SK-N-SH treated with all-trans-retinoic acid at 6 μM for 48 hours (cell line): ENCODE data around the gene TIAM2.
A peak's percentile ranks its signal among the peaks of the same experiment; 100 is the strongest.

ENCODE experiments used
- ARNTL ChIP-seq: fragments of 450-650 bp; formaldehyde crosslinking; IDR thresholded peaks from 2 replicates; pipeline ENCODE4 v1.5.0; 2020; ENCODE audit warnings: low read depth, mild to moderate bottlenecking, moderate library complexity, borderline replicate concordance
- BACH2 ChIP-seq: fragments of 250-450 bp; sonication (Bioruptor Pico); IDR thresholded peaks from 2 replicates; pipeline ENCODE4 v1.9.0; 2021; ENCODE audit warnings: mild to moderate bottlenecking, borderline replicate concordance
- CREB5 ChIP-seq: fragments of 250-450 bp; sonication (Bioruptor Pico); IDR thresholded peaks from 2 replicates; pipeline ENCODE4 v1.5.1; 2020; ENCODE audit warnings: low read depth, mild to moderate bottlenecking, moderate library complexity
- CSDC2 ChIP-seq: fragments of 250-450 bp; sonication (Bioruptor Pico); IDR thresholded peaks from 2 replicates; pipeline ENCODE4 v1.5.0; 2020; ENCODE audit warnings: mild to moderate bottlenecking, moderate library complexity
- GLIS3 ChIP-seq: fragments of 250-450 bp; sonication (Bioruptor Pico); IDR thresholded peaks from 2 replicates; pipeline ENCODE4 v1.5.0; 2020; ENCODE audit warnings: mild to moderate bottlenecking, moderate library complexity
- PATZ1 ChIP-seq: fragments of 250-450 bp; sonication (Bioruptor Pico); IDR thresholded peaks from 2 replicates; pipeline ENCODE4 v1.8.0; 2020; ENCODE audit warnings: mild to moderate bottlenecking, moderate library complexity, borderline replicate concordance
- PPARA ChIP-seq: fragments of 250-450 bp; sonication (Bioruptor Pico); IDR thresholded peaks from 2 replicates; pipeline ENCODE4 v1.5.0; 2020; ENCODE audit warnings: mild to moderate bottlenecking, borderline replicate concordance
- SNAI2 ChIP-seq: fragments of 250-450 bp; sonication (Bioruptor Pico); IDR thresholded peaks from 2 replicates; pipeline ENCODE4 v1.5.0; 2020; ENCODE audit warnings: mild to moderate bottlenecking, moderate library complexity
- TOX ChIP-seq: fragments of 250-450 bp; sonication (Bioruptor Pico); IDR thresholded peaks from 2 replicates; pipeline ENCODE4 v1.8.0; 2021; ENCODE audit warnings: mild to moderate bottlenecking, moderate library complexity, borderline replicate concordance
- ZFP3 ChIP-seq: fragments of 250-450 bp; sonication (Bioruptor Pico); IDR thresholded peaks from 2 replicates; pipeline ENCODE4 v1.5.0; 2020; ENCODE audit warnings: mild to moderate bottlenecking, moderate library complexity
- ZFP30 ChIP-seq: fragments of 450-650 bp; formaldehyde crosslinking; IDR thresholded peaks from 2 replicates; pipeline ENCODE4 v1.5.0; 2022; ENCODE audit warnings: mild to moderate bottlenecking, moderate library complexity
- ZNF565 ChIP-seq: fragments of 450-650 bp; formaldehyde crosslinking; conservative IDR thresholded peaks from 2 replicates; pipeline ENCODE4 v1.5.0; 2020; ENCODE audit warnings: low read depth, mild to moderate bottlenecking, moderate library complexity
- ZNF70 ChIP-seq: fragments of 450-650 bp; formaldehyde crosslinking; IDR thresholded peaks from 2 replicates; pipeline ENCODE4 v1.5.0; 2020; ENCODE audit warnings: mild to moderate bottlenecking, moderate library complexity
- ZNF8 ChIP-seq: fragments of 450-650 bp; formaldehyde crosslinking; IDR thresholded peaks from 2 replicates; pipeline ENCODE4 v1.5.0; 2020; ENCODE audit warnings: mild to moderate bottlenecking, moderate library complexity

GRCh38 chr6:155084431-155085123, 89.5 kb downstream of the TIAM2 start:
- TF ChIP-seq GLIS3 (no peak), ZNF8 (CRISPR knock-in tag) (no peak), ZFP3 (0 out of 2 replicates have a peak, but pooled peaks have one; percentile 52), BACH2 (CRISPR knock-in tag) (no peak), PATZ1 (CRISPR knock-in tag) (no peak), ZFP30 (CRISPR knock-in tag) (no peak), CSDC2 (CRISPR knock-in tag) (no peak), ZNF70 (CRISPR knock-in tag) (no peak), ARNTL (CRISPR knock-in tag) (no peak), ZNF565 (CRISPR knock-in tag) (no peak), SNAI2 (no peak), TOX (CRISPR knock-in tag) (no peak), CREB5 (CRISPR knock-in tag) (no peak), PPARA (no peak)
